DMS153 treated with DMSO at 0.1 percent for 48 hours (cell line): ENCODE results near the gene MAPK8.

Experiments used
- DNase-seq: peaks from one replicate; lab custom pipeline; 2025; ENCODE audit not compliant: unreplicated experiment; lab: John Stamatoyannopoulos, UW

Gene MAPK8

DNA sequence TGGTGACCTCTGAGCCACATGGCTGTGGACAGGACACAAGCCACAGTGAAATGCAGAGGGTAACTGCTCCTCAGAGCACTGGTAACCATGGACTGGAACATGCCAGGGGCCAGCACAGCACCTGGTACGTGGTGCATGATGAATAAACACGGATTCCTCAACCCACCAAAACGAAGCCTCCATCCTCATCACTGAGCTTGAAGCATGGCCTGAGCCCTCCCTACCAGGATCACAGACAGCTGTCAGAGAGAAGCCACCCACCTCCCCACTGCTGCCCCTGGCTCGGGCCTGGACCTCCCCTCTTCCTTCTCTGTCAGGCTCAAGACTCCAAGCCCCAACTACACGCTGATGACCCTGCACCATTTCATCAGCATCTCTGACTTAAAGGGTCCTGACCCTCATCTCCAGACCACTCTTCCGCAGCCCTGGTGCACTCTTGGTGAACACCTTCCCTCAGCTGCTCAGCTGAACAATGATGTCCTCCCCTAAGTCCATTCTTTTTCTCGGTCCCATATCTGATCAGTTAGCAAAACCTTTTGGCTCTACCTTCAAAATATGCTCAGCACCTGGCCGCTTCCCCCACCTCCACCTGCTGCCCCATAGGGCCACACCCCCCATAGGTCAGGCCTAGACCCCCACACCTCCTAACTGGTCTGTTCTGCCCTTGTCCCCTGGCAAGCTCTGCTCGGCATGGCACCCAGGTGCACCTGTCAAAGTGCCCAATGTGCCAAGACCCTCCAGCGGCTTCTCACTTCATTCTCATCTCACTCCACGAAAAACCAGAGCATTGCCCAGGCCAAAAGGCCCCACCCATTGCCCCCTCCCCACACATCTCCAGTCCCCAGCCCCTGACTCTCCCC, 141.1 kb downstream of the MAPK8 start:
- DNase-seq: no peak

DNA sequence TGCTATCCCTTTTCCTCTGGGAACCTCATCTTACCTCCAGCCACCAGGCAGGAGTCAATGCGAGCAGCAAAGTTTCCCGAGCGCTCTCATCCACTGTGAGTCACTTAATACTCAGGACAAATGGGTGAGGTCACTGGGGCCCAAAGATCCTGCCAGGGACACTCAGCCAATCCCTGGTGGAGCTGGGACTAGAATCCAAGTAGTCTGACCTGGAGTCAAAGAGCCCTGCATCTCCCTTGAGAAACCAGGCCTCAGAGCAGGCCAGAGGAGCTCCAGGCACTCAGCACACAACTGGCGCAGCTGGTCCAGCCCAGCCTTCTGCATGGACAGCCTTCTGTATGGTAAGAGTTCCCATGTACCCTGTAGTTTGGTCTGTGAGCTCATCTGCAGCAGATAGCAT, 142.3 kb downstream of the MAPK8 start:
- DNase-seq: no peak

DNA sequence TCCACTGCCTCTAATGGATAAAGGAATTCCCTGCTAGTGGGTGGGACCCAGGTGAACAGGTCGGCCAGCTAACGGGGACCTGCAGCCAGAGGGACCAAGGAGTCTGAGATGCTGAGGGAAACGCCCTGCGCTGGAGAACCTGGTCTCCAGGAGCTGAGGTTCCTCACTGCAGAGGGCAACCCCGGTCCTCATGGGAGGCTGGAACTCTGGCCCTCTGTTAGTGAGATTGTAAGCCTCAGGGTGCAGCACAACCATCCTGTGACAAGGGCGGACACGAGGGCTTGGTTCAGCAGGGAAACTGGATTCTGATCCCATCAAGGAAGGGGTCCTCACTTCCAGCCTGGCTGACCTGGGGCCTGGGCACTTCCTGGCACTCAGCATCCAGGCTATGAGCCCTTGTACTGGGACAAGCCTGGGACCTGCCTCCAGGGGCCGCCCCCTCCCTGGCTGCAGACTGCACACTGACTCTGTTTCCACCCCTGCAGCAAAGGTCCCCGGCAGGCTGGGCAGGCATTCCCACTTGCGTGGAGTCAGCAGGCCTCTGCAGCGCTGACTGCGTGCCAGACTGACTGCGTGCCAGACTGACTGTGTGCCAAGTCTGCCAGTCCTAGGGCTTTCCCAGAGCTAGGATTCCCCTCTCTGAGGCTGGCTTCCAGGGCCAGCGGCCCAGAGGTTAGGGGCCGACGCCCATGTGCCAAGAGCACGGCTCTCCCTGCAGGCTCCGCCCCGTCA, 143.2 kb downstream of the MAPK8 start:
- no peak for DNase-seq

DNA sequence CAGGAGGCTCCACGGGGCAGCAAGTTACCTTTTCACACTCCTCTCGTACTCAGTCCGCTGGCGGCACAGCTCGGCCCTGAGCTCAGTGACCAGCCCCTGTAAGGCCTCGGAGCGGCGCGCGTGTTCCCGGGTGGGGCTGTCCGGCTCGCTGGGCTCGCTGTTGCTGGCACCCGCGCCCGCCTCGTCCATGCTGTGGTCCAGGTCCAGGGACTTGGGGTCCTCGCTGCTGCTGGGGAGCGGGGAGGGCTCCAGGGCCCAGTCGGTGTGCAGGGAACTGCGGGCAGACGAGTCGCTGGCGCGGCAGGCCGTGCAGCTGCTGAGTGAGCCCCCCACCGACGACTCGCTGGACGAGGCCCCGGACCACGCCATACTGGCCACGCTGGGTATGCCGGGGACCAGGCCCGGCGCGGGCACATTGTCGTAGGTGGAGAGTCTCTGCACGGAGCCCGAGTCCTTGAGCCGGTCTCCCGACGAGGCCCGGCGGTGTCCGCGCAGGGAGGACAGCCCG, 143.8 kb downstream of the MAPK8 start:
- DNase-seq: no peak

DNA sequence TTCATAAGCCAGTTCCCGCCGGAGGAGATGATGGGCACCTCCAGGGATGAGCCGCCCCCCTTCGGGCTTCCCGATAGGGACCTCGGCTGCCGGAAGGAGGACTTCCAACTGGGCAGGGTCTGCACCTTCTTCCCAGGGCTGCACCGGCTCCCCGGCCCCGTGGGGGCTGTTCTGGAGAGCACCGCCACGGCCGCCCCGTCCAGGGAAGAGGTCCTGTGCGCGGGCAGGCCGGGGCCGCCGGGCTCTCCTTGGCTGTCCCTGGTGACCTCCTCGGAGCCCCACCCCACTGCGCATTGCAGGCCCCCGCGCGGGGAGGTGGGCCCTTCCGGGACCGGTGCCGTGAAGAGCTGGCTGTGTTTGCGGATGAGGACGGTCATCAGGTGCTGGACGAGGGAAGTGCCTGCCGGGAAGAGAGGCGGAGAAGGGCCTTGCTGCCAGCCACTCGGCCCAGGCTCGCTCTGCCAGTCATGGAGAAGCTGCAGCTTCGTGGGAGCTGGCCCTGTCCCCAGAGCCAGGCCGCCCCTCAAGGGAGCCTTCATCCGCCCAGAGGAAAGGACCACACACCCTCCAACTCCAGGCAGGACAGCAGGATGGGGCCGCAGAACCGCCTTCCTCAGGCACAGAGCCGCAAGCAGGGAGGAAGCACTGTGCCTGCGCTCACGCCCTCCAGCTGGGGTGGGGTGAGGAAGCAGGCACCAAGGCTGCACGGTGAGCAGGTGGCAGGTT, 144.4 kb downstream of the MAPK8 start:
- no peak for DNase-seq

DNA sequence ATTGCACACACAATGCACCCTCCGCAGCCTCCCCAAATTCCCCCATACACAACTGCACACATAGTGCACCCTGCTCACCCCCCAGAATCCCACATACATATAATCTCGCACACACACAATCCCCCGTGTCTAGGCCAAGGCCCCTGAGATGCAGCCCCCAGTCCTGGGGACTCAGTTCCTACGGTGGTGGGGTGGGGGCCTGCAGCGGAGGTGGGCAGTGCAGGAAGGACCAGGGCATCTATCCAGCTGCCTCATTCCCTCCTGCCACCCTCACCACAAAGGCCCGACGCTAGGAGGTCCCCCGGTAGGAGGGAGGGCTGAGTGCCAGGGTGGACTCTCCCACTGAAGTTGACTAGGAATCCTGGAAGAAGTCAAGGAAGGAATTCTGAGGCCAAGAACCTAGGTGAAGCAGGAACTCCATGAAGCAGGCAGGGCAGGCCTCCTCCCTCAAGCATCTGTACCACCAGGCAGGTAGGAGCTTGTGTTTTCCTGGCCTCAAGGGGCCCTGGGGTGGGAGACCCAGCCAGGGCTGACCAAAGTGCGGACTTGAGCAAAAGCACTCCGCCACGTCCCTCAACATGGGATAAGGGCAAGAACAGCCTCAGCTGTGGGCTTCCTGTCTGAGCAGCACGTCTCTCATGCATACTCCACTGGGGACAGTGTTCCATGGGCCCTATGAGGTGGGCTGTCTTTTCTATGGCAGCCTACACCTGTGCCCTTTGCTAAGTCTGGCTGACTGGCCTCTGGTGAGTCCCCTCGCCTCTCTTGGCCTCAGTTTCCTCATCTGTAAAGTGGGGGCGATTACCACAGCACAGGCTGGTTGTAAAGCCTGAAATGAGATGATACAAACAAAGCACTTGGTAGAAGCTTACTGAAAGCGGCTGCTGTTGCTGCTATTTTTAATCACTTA, 145.7 kb downstream of the MAPK8 start:
- DNase-seq: no peak

DNA sequence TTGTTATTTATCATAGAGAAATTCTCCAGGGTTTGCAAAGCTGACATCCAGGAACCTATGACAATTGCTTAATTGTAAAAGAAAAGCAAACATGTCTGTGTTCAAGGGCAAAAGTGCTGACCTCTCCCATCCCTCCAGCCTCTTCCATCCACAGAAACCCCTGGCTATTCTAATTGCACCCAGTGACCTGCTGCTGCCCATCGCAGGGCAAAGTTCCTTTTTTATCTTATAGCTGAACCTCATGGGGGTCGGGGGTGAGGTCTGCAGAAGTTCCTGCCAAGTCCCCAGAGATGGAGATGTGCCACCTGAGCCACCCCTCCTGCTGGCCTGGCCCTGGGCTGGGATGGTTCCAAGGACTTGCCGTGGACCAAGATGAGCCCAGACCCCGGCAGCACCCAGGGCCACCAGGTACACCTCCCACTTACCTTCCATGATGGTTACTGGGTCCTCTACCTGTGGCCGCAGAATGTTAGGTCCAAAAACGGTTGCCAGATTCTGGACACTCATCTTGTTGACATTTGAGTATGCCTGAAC, 146.5 kb downstream of the MAPK8 start:
- DNase-seq: no peak

DNA sequence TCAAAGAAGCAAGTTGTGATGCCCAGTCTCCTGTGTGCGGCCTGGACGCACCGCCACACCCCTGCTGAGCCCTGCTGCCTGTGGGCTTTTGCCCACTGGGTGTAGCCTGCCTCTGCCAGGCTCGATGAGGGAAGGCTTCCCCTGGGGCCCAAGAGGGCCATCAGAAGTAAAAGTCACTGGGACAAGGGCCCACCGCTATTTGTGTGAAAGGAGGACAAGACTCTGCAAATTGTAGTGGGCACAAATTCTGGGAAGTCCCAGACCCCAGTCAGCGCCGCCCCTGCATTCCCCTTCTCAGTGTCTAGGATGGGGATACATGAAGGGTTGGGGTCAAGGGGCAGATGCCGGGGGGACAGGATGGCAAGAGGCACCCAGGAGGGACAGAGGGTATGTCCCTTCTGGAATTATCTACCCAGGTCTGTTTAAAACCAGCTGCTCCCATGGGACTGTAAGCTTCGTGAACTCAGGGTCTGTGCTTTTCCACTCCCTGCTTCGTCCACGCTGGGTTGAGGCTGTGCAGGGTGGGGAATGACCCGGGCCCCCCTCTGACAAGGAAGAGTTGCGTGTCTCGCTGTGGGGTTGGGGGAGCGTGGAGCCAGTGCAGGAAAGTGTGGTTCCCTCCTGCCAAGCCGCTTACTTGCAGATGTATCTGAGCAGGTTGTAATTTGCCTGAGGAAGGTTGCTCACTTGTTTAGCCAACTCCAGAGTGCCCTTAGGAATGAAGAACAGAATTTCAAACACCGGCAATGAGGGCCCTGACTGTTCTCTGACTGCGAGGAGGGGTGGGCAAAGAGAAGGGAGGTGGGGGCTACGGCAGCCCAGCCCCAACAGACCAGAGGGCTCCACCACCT, 147.2 kb downstream of the MAPK8 start:
- DNase-seq: no peak

DNA sequence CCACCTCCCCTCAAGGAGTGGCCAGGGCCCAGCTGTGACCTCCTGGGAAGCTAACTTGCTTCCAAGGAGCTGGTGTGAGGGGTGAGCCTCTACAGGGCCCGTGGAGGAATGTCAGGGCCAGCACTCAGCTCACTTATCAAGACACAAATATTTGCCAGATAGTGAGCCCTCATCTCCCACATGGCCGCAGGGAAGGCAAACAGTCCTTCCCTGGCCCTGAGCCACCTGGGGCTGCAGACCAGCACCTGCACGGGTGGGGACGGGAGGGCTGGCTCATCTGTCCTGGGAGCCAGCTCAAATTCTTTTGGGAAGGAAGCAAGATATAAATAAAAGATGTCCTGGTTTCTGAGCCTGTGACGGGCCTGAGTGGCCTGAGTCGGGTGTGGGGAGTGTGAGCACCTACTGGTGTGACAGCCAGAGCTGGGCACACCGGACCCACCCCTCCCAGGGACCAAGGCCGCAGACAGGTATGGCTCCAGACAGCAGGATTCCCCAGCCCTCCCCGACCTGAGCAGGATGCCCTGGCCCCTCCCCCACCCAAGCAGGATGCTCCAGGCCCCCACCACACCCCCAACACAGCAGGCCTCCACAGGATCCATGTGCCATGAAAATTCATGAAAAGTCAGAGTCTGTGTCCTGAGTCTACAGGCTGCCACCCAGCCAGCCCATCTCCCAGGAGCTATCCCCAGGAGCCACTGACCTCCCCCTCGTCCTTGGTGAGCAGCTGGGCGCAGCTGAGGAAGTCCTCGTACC, 148.0 kb downstream of the MAPK8 start:
- no peak for DNase-seq

DNA sequence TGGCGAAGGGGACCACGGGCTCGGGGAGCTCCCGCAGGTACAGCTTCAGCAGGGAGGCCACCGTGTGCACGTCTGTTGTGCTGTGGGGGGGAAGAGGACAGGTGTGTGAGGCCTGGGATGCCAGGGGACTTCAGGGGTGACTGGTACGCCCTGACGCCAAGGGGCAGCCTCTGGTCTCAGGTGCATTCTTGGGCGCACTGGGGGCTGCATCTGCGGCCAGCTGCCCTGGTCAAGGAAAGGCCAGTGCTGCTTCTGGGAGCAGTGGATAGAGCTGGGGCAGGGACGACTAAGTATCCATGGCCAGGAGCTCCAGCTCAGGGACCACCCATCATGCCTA, 148.5 kb downstream of the MAPK8 start:
- no peak for DNase-seq

DNA sequence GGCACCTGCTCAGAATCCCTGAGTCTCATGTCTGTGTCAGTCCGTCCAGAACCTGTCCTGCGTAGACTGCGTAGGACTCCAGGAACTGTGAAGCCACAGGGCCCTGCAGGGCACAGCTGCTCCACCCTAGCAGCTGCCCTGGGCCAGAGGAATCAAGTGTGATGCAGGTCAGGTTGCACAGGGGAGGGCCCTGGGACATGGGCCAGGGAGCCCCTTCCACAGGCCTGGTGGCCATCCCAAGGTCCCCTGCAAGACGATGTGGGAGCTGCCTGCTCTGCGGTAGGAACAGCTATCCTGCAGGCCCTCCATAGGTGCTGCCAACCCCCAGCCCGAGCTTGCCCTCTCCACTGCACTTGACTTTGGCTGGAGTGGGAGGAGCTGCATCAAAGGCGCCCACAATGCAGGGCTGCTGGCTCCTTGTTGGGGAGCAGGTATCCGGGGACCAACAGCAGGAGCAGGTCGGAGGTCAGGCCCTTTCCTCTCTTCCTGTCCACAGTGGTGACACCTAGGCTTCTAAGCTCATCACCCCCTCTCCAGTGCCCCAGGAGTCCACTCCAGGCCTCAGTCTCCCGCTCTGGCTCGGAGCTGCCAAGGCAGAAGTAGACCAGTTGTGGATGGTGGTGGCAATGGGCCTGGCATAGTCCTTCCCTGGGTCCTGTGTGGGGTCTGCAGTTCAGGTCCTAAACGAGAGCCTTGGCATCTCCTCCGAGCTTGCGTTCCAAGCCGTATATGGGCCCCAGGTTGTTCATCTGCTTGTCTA, 149.1 kb downstream of the MAPK8 start:
- no peak for DNase-seq

DNA sequence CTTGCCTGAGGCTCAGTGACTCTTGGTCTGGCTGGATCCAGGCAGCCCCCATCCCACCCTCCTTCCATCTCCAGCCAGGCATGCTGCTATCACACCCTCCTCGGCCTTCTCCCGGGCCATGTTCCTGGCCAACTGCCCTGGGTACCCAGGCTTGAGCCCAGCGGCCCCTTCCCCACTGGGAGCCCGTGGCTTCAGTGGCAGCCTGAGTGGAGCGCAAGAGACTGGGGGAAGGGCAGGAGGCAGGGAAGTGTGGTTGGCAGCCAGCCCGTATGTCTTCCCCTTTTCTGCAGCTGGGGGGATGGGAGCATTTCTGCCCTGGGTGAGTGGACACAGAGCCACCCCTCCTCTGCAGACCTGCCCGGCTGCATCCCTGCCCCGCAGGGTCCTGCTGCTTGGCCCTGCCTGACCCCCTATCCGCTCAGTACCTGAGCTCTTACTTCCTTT, 149.9 kb downstream of the MAPK8 start:
- peak; percentile 21 for DNase-seq

DNA sequence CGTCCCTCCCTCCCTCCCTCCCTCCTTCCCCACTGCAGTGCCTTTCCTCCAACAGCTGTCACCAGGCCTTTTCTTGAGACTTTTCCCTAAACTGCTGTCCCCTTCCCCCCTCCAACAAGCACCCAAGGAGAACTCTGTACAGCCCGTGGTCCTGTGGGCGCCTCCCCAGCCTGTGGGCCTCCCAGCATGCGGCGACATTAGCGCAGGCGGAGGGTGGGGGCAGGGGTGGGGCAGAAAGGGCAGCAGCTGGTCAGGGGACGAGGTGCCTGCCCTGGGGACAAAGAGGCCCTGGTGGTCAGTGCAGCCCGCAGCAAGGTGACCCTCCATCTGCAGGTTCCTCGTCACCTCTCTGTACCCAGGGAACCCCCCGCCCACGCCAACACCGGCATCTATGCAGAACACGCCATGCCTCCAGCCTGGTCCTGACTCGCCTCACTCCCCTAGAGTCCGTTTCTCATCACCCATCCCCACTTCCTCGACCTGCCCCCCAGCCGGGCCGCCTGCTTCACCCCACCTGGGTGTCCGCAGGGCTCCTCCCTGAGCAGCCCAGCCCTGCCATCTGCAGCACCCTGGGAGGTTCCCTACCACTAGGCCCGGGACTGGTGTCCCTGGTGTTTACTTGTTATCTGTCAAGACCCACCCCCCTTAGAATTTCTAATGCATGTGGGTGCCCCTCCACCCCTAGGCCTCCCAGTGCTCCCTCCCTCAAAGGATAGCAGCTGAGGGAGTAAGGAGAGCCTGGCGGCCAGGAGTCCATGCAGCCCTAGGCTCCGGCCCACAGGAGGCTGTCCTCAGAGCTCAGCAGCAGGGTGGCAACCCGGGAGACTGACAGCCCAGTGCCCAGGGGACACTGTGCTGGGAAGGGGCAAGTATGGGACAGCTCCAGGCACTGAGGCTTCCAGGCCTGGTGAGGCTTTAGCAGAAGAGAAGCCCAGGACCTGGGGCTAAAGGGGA, 150.6 kb downstream of the MAPK8 start:
- DNase-seq: no peak

DNA sequence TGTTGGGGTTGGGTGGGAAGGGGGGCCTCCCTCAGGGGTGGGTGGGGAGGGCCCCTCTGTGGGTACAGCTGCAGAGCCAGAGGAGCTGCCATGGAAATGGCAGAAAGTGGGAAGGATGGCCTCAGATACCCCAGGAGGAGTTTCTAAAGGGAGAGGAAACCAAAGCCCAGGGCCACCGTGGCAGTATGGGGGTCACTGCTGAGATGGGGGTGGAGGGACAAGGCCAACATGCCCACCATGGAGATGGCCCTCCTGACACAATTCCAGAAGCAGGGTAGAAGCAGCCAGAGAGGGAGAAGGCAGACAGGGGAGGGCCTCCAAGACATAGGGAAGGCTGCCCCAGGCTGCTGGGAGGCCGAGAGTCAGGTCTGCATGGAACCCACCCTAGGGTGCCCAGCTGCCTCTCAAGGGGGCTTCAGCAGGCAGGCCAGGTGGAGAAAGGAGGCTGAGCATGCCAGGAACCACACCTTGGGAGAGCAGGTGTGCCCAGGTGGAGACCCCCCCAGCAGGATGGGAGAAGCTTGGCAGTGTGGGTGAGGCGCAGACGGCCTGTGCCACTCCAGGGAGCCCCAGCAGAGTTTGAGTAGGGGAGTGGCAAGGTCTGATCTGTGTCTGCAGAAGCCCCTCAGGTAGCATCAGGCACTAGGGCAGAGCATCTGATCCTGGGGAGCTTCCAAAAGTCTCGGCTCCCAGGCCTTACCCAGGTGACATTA, 151.6 kb downstream of the MAPK8 start:
- no peak for DNase-seq

DNA sequence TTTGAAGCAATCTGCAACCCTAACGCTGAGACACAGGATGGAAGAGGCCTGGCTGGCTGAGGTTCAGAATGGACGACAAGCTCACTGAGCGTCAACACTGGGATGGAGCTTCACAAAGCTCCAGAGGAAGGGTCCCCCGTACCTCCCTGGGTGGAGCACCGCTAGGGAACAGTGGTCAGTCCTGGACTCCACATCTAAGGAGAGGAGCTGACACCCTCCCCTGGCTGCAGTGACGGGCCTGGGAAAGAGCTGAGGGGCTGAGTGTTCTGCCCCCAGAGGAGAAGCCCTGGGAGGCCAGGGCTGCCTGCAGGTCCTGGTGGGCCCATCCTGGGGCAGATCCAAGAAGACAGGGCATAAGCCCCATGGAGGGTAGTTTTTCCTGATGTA, 152.2 kb downstream of the MAPK8 start:
- no peak for DNase-seq
